Cardiac muscle cell (in vitro differentiated cells and primary cell): ENCODE data around the gene SIX3. TPM values are rescaled to one million over a fixed set of nuclear protein-coding genes. Genes with fewer than 3 reads are reported as not detected.
A peak's percentile ranks its signal among the peaks of the same experiment; 100 is the strongest.

Experiments used
- DNase-seq, 2 donors: peaks; one replicate each; pipeline versions ENCODE4 v3.0.0 to v3.0.0-alpha.2; 2010 to 2017; ENCODE audit warnings: low read depth in 1 of 2, low spot score in 1 of 2
- H3K27ac ChIP-seq: fragments of 200-600 bp; sonication (generic); 2 replicates; pipeline ENCODE4 v1.5.1; 2016
- H3K27me3 ChIP-seq: fragments of 200-600 bp; sonication (generic); 2 replicates; pipeline ENCODE4 v1.6.0; 2016; ENCODE audit warnings: control low read depth
- H3K36me3 ChIP-seq: fragments of 200-600 bp; sonication (generic); 2 replicates; pipeline ENCODE4 v1.5.1; 2016; ENCODE audit warnings: control low read depth
- H3K4me1 ChIP-seq: fragments of 200-600 bp; sonication (generic); 2 replicates; pipeline ENCODE4 v1.8.1; 2017; ENCODE audit warnings: low read depth, mild to moderate bottlenecking, mixed run types
- H3K4me3 ChIP-seq: fragments of 200-600 bp; sonication (generic); 2 replicates; pipeline ENCODE4 v1.5.1; 2016; ENCODE audit warnings: mild to moderate bottlenecking
- H3K9me3 ChIP-seq: fragments of 200-600 bp; sonication (generic); 2 replicates; pipeline ENCODE4 v1.5.1; 2017; ENCODE audit warnings: low read depth, mild to moderate bottlenecking, control low read depth
- CTCF ChIP-seq: IDR thresholded peaks from 2 replicates; pipeline ENCODE4 v1.5.1; 2012; ENCODE audit warnings: low read depth, mild to moderate bottlenecking, low read length
- polyA plus RNA-seq: library from polyadenylated mRNA; unstranded; fragments of >200 nt; fragmentation: Nextera tagmentation; extraction: Ambion mirVana; gene quantifications from 2 replicates; pipeline ENCODE4 v1.2.1, GENCODE V29; 2016
- total RNA-seq: library from RNA; depleted of rRNA; stranded (reverse); fragments of >200 nt; gene quantifications from 2 replicates; pipeline ENCODE4 v1.2.3, GENCODE V29; 2016

The SIX3 gene
- total and polyA plus RNA-seq, 2 experiments from 2014 or later = not detected

GRCh38 chr2:44950646-44951045 is 9.1 kb downstream of the SIX3 start:
- H3K4me1 ChIP-seq = peaks cover 3% of the 10 kb centered on the region
- no peaks in the 10 kb centered on the region for H3K9me3 ChIP-seq
- H3K36me3 ChIP-seq = no peaks in the 10 kb centered on the region
- TF ChIP-seq CTCF = no peak
- H3K27ac ChIP-seq = no peak overlapping the region
- H3K27me3 ChIP-seq = peaks cover 100% of the 10 kb centered on the region
- DNase-seq = no peak
- H3K4me3 ChIP-seq = no peak overlapping the region

DNA sequence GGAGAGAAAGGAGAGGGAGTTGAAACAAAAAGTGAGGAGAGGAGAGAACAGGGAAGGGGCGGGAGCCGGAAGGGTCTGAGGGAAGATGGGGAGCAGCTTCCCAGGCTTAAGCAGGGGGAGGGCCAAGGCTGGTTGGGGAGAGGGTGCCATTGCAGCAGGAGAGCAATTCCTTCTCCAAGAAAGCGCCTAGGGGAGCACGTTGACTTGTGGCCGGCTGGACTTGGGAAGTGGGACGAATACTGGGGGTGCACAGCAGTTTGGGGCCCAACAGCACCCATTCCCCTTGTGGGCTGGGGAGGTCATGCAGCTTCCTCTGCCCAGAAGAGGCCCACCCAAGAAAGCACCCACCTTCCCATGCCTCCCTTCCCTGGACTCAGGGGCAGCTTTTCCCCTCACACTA is 9.6 kb downstream of the SIX3 start:
- TF ChIP-seq CTCF = no peak
- no peak for DNase-seq
- Histone ChIP-seq H3K27ac (no peak overlapping the region), H3K36me3 (no peaks in the 10 kb centered on the region), H3K4me3 (no peak overlapping the region), H3K9me3 (no peaks in the 10 kb centered on the region), H3K27me3 (peaks cover 100% of the 10 kb centered on the region), H3K4me1 (peaks cover 3% of the 10 kb centered on the region)

GRCh38 chr2:44951714-44952113 is 10.2 kb downstream of the SIX3 start:
- peaks cover 100% of the 10 kb centered on the region for H3K27me3 ChIP-seq
- peaks cover 3% of the 10 kb centered on the region for H3K4me1 ChIP-seq
- H3K4me3 ChIP-seq = peak overlapping the region; percentile 27
- DNase-seq = no peak
- H3K9me3 ChIP-seq = no peaks in the 10 kb centered on the region
- no peak overlapping the region for H3K27ac ChIP-seq
- no peak for TF ChIP-seq CTCF
- no peaks in the 10 kb centered on the region for H3K36me3 ChIP-seq

DNA sequence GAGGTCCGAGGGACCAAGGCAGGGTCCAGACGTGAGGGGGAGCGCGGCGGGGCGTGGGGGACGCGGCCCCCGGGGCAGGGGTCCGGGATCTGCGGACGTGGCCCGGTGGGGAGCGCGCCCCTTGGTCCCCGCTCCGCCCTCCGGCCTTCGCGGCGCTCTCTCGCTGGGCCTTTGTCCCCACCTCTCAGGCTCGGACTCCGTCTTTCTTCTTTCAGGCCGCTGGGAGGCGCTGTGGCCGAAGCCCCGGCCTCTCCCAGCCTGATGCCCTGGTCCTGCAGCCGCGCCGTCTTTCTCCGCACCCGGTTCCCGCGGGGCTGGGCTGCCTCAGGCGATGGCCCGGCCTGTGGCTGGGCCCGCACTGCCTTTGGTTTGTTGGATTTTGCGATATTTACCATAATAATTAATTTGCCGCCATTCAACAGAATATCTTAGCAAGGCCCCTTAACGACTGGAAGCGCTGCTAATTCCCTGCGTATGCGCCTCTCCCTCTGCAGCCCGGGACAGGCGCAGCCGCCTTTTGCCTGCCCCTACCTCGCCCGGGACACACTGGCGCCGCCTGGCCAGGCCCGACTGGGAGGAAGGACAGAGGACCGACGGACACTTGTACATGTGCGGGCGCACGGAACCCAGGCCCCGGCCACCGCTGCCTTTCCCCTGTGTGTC is 10.8 kb downstream of the SIX3 start:
- Histone ChIP-seq H3K4me3 (peak overlapping the region; percentile 27), H3K36me3 (no peaks in the 10 kb centered on the region), H3K27ac (no peak overlapping the region), H3K9me3 (no peaks in the 10 kb centered on the region), H3K4me1 (peaks cover 3% of the 10 kb centered on the region), H3K27me3 (peaks cover 100% of the 10 kb centered on the region)
- TF ChIP-seq CTCF = peak; percentile 78
- DNase-seq = peak; percentile 70 to 84

- no peak for DNase-seq
- Histone ChIP-seq H3K27ac (no peak overlapping the region), H3K27me3 (peaks cover 100% of the 10 kb centered on the region), H3K4me1 (peaks cover 3% of the 10 kb centered on the region), H3K36me3 (no peaks in the 10 kb centered on the region), H3K9me3 (no peaks in the 10 kb centered on the region), H3K4me3 (peak overlapping the region; percentile 27)
- TF ChIP-seq CTCF = no peak
Observed at GRCh38 chr2:44952806-44953498, 11.4 kb downstream of the SIX3 start.
